Right cardiac atrium (tissue), 5 donors: ENCODE measurements around the gene RASIP1. TPM values are rescaled to one million over a fixed set of nuclear protein-coding genes. Genes with fewer than 3 reads are reported as not detected.

ENCODE experiments used
- ATAC-seq, 2 donors: fragments of 200-7000 bp; cut with Tn5 transposase; one replicate each; pipeline versions ENCODE4 v1.8.0 to v1.9.1; 2020; ENCODE audit warnings: moderate library complexity in 2 of 2, mild to moderate bottlenecking in 1 of 2
- DNase-seq, 3 donors: peaks; one replicate each; pipeline ENCODE4 v3.0.0-alpha.2; 2020
- H3K27ac ChIP-seq: one replicate; pipeline ENCODE4 v1.5.1; 2013; ENCODE audit warnings: mild to moderate bottlenecking, low read length, control low read depth, moderate library complexity
- H3K27me3 ChIP-seq: one replicate; pipeline ENCODE4 v1.6.1; 2013; ENCODE audit not compliant: control insufficient read depth, insufficient read depth
- H3K4me1 ChIP-seq: one replicate; pipeline ENCODE4 v1.6.1; 2013; ENCODE audit warnings: low read length; ENCODE audit not compliant: control insufficient read depth, insufficient read depth
- H3K4me3 ChIP-seq: one replicate; pipeline ENCODE4 v1.5.1; 2013; ENCODE audit warnings: low read length, control low read depth
- H3K9me3 ChIP-seq: one replicate; pipeline ENCODE4 v1.6.1; 2013; ENCODE audit warnings: low read length; ENCODE audit not compliant: control insufficient read depth
- WGBS: extraction: QIAGEN DNeasy Blood & Tissue Kit; methylation state at CpG from one replicate; pipeline ENCODE4 v1.1.7; 2013; 5-methylcytosine and 5-hydroxymethylcytosine counted together
- intact Hi-C, 4 donors: fragments of 100-400 bp; cut with DNase I; formaldehyde crosslinking; loops; one replicate each; pipeline versions ENCODE4 v1.11.0 to v1.14.0; 2022 to 2023
- polyA plus RNA-seq: library from polyadenylated mRNA; stranded (reverse); fragments of 200-250 nt; gene quantifications from one replicate; pipeline ENCODE4 v1.2.3, GENCODE V29; 2013
- total RNA-seq, 4 donors: library from RNA; stranded (reverse); fragmentation: NEBNext Ultra II Directional; extraction: Animal tissue kit (Norgen Biotek cat#: 25700); gene quantifications; one replicate each; pipeline ENCODE4 v1.2.1, GENCODE V29; 2021
- donor health status: healthy with polysubstance abuse.
- donor health status: DM: no; HTN: yes; CAD: no.
- donor health status: DM: no; HTN: no; CAD: no.
- donor health status: DM: no; HTN: yes; CAD: no; lungs with severe emphysema.
- donor health status: DM: yes; HTN: yes; CAD: no.

Gene RASIP1
- total and polyA plus RNA-seq, 5 donors = 13.8 to 20.4 (median 19.0) TPM

- ATAC-seq = peak; percentile 26 to 73
- Histone ChIP-seq H3K27ac (no peak overlapping the region), H3K4me1 (peaks cover 2% of the 10 kb centered on the region), H3K27me3 (no peaks in the 10 kb centered on the region), H3K9me3 (no peaks in the 10 kb centered on the region), H3K4me3 (no peak overlapping the region)
- WGBS = 61% methylated on average over 4 of the region's 4 CpGs
- intact Hi-C loops = no loop called here
- DNase-seq = no peak
Observed at GRCh38 chr19:48678201-48678600, 62.2 kb downstream of the RASIP1 start.

GRCh38 chr19:48676887-48677286 is 63.5 kb downstream of the RASIP1 start:
- ATAC-seq = no peak
- no peaks in the 10 kb centered on the region for H3K27me3 ChIP-seq
- DNase-seq = no peak
- no peak overlapping the region for H3K27ac ChIP-seq
- H3K4me1 ChIP-seq = peaks cover 2% of the 10 kb centered on the region
- intact Hi-C loops = no loop called here
- WGBS = 93% methylated on average over 13 of the region's 13 CpGs
- no peaks in the 10 kb centered on the region for H3K9me3 ChIP-seq
- H3K4me3 ChIP-seq = no peak overlapping the region

- peaks cover 2% of the 10 kb centered on the region for H3K4me1 ChIP-seq
- DNase-seq (no peak), ATAC-seq (no peak)
- H3K27ac ChIP-seq = no peak overlapping the region
- WGBS = 94% methylated on average over 17 of the region's 17 CpGs
- H3K27me3 ChIP-seq = no peaks in the 10 kb centered on the region
- intact Hi-C loops = no loop called here
- no peaks in the 10 kb centered on the region for H3K9me3 ChIP-seq
- no peak overlapping the region for H3K4me3 ChIP-seq
Observed at GRCh38 chr19:48676487-48676886, 63.9 kb downstream of the RASIP1 start.

- Histone ChIP-seq H3K27me3 (no peaks in the 10 kb centered on the region), H3K4me1 (peaks cover 2% of the 10 kb centered on the region), H3K27ac (no peak overlapping the region), H3K4me3 (no peak overlapping the region), H3K9me3 (no peaks in the 10 kb centered on the region)
- WGBS = 32% methylated on average over 28 of the region's 28 CpGs
- intact Hi-C loops = no loop called here
- ATAC-seq (peak; percentile 70 to 72), DNase-seq (peak; percentile 80 to 92 (median 89))
Observed at GRCh38 chr19:48674921-48675824, 65.2 kb downstream of the RASIP1 start.

GRCh38 chr19:48674216-48674809 is 66.1 kb downstream of the RASIP1 start:
- DNase-seq (no peak), ATAC-seq (no peak)
- Histone ChIP-seq H3K27me3 (no peaks in the 10 kb centered on the region), H3K4me3 (no peak overlapping the region), H3K9me3 (no peaks in the 10 kb centered on the region), H3K27ac (no peak overlapping the region), H3K4me1 (peaks cover 2% of the 10 kb centered on the region)
- WGBS = 90% methylated on average over 19 of the region's 19 CpGs
- intact Hi-C loops = no loop called here

- ATAC-seq = no peak
- no peaks in the 10 kb centered on the region for H3K27me3 ChIP-seq
- H3K27ac ChIP-seq = no peak overlapping the region
- H3K9me3 ChIP-seq = no peaks in the 10 kb centered on the region
- peaks cover 2% of the 10 kb centered on the region for H3K4me1 ChIP-seq
- no peak for DNase-seq
- no peak overlapping the region for H3K4me3 ChIP-seq
- 78% methylated on average over 25 of the region's 25 CpGs for WGBS
- intact Hi-C loops = no loop called here
Observed at GRCh38 chr19:48673436-48674100, 66.8 kb downstream of the RASIP1 start.

GRCh38 chr19:48672994-48673393 is 67.4 kb downstream of the RASIP1 start, which contains the start of gene NTN5:
NTN5 (minus strand) TSS chr19:48673017; CDS start chr19:48670986, 2,031 bp downstream.
- intact Hi-C loops = no loop called here
- no peak for ATAC-seq
- Histone ChIP-seq H3K9me3 (no peaks in the 10 kb centered on the region), H3K27ac (no peak within 1 kb of the TSS), H3K4me1 (peaks cover 2% of the 10 kb centered on the region), H3K27me3 (no peaks in the 10 kb centered on the region), H3K4me3 (no peak within 1 kb of the TSS)
- 79% methylated on average over 25 of the region's 25 CpGs for WGBS
- DNase-seq = peak in 1 of 3 donors; percentile 60

- Histone ChIP-seq H3K27me3 (no peaks in the 10 kb centered on the region), H3K4me3 (no peak overlapping the region), H3K9me3 (no peaks in the 10 kb centered on the region), H3K4me1 (peaks cover 2% of the 10 kb centered on the region), H3K27ac (no peak overlapping the region)
- DNase-seq = no peak
- ATAC-seq = no peak
- 75% methylated on average over 10 of the region's 10 CpGs for WGBS
- intact Hi-C loops = no loop called here
Observed at GRCh38 chr19:48671446-48671995, 68.9 kb downstream of the RASIP1 start.

GRCh38 chr19:48670699-48671445 is 69.5 kb downstream of the RASIP1 start:
- intact Hi-C loops = no loop called here
- Histone ChIP-seq H3K4me3 (no peak overlapping the region), H3K4me1 (peaks cover 2% of the 10 kb centered on the region), H3K27ac (no peak overlapping the region), H3K27me3 (no peaks in the 10 kb centered on the region), H3K9me3 (no peaks in the 10 kb centered on the region)
- DNase-seq (peak in 1 of 3 donors; percentile 52), ATAC-seq (no peak)
- WGBS = 83% methylated on average over 21 of the region's 21 CpGs
